Right lobe of liver (tissue), 4 donors: ENCODE data around the gene P3H2.

Experiments
- POLR2A ChIP-seq: fragments of 450-650 bp; IDR thresholded peaks from one replicate; pipeline ENCODE4 v1.6.1; 2017; ENCODE audit warnings: antibody characterized with exemption, mild to moderate bottlenecking
- TF ChIP-seq, protein P1 (sequence below), 4 donors: fragments of 200-600 bp in 3 of 4; fragments of 450-650 bp in 1 of 4; IDR thresholded peaks; one replicate each; pipeline versions ENCODE4 v1.5.1 to v1.8.0; 2016 to 2022; ENCODE audit warnings: antibody characterized with exemption in 4 of 4, mild to moderate bottlenecking in 2 of 4
- donor health status: DM: no; HTN: no; CAD: no.
- donor health status: DM: no; HTN: no; CAD: no.
- donor health status: DM: no; HTN: yes; CAD: no.

DNA sequence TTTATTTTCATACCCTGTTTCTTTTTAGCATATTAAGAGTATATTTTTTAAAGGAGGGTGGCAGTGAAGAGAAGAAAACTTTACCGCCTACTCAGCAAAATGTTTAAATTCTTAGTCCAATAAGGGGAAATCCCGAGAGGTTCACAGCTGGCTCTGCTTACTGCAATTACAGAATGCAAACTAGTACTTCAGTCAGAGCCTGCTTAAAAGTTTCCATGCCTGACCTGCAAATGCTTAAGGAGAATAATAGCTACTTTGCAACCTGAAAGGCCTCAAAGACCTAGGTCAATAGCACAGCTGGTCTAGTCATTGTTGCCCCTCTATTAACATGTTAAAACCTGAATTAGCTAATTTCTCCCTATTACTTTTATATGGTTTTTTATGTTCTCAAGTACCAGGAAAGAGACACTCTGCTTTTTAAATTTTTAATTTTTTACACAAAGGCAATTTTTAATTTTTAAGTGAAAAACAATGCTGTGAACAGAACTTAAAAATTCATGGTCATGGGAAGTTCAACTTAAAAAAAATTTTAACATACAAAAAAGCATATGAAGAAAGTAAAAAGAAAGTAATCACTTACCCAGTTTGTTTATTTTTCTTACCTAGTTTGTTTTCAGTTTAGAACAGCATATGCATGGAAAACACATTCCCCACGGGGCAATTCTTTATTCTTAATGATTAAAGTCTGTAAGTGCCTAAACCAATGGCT, 79.2 kb downstream of the P3H2 start:
- TF ChIP-seq, protein P1, sequence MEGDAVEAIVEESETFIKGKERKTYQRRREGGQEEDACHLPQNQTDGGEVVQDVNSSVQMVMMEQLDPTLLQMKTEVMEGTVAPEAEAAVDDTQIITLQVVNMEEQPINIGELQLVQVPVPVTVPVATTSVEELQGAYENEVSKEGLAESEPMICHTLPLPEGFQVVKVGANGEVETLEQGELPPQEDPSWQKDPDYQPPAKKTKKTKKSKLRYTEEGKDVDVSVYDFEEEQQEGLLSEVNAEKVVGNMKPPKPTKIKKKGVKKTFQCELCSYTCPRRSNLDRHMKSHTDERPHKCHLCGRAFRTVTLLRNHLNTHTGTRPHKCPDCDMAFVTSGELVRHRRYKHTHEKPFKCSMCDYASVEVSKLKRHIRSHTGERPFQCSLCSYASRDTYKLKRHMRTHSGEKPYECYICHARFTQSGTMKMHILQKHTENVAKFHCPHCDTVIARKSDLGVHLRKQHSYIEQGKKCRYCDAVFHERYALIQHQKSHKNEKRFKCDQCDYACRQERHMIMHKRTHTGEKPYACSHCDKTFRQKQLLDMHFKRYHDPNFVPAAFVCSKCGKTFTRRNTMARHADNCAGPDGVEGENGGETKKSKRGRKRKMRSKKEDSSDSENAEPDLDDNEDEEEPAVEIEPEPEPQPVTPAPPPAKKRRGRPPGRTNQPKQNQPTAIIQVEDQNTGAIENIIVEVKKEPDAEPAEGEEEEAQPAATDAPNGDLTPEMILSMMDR (IDR thresholded peaks at IDR 0.05): no peak
- TF ChIP-seq POLR2A: no peak
